C4-2B (cell line): ENCODE data around the gene C8A.

Experiments
- H3K27ac ChIP-seq: fragments of 450-650 bp; 2 replicates; pipeline ENCODE4 v1.5.1; 2017
- ZFX ChIP-seq: fragments of 450-650 bp; IDR thresholded peaks from 2 replicates; pipeline ENCODE4 v1.6.1; 2017
- TF ChIP-seq, protein P1 (sequence below): fragments of 450-650 bp; conservative IDR thresholded peaks from 2 replicates; pipeline ENCODE4 v1.5.1; 2017; ENCODE audit warnings: mild to moderate bottlenecking

C8A gene

GRCh38 chr1:56837244-56837939 is 17.2 kb upstream of the C8A start:
- TF ChIP-seq, protein P1, sequence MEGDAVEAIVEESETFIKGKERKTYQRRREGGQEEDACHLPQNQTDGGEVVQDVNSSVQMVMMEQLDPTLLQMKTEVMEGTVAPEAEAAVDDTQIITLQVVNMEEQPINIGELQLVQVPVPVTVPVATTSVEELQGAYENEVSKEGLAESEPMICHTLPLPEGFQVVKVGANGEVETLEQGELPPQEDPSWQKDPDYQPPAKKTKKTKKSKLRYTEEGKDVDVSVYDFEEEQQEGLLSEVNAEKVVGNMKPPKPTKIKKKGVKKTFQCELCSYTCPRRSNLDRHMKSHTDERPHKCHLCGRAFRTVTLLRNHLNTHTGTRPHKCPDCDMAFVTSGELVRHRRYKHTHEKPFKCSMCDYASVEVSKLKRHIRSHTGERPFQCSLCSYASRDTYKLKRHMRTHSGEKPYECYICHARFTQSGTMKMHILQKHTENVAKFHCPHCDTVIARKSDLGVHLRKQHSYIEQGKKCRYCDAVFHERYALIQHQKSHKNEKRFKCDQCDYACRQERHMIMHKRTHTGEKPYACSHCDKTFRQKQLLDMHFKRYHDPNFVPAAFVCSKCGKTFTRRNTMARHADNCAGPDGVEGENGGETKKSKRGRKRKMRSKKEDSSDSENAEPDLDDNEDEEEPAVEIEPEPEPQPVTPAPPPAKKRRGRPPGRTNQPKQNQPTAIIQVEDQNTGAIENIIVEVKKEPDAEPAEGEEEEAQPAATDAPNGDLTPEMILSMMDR, result no peak
- TF ChIP-seq ZFX, result no peak
- H3K27ac ChIP-seq, result no peak overlapping the region

DNA sequence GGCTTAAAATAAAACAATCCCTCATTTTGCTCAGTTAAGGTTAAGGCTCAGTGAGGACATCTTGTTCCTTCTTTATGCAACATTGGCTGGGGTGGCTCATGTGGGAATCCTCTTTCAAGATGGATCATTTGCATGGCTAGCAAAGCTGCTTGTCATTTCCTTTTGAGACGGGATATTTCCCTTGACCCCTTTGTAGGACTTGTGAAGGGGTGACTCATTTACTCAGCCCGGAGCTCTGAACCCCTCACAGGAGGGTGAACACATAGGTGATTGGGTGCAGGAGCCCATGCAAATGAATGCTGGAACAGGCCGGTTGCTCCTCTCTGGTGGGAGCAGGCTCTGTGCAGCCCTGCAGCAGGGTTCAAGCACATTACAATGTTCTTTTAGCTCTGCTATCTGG is 15.8 kb upstream of the C8A start:
- no peak for TF ChIP-seq ZFX
- TF ChIP-seq, protein P1, result no peak
- H3K27ac ChIP-seq, result no peak overlapping the region

- H3K27ac ChIP-seq, result no peak overlapping the region
- TF ChIP-seq, protein P1, result no peak
- no peak for TF ChIP-seq ZFX
Observed at GRCh38 chr1:56843544-56843943, 11.1 kb upstream of the C8A start.

DNA sequence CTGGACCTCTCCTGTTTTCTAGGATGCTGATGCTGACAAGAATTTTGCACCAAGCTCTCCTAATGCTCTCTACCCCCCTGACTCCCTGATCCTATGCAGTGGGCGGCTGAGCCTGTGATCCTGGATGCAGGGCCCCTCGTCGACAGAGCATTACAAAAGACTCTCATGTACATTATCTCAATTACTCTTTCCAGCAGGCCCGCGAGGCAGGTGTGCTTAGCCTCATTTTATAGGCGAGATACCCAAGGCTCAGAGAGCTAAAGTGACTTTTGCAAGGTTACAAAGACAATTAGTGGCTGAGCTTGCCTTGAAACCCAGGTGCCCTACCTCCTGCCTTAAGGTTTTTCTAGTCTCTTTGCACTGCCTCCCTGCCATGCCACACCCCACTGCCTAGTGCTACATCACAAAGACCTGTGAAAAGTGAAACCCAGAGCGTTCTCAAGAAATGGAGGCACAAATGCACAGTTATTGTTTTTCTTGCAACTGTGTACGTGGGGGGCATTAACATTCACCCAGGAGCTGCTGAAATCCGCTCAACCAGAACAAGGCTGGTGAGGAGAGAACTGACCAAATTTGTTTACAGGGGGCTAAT is 10.0 kb upstream of the C8A start:
- TF ChIP-seq ZFX, result no peak
- TF ChIP-seq, protein P1, result no peak

GRCh38 chr1:56845343-56845742 is 9.3 kb upstream of the C8A start:
- H3K27ac ChIP-seq, result no peak overlapping the region
- no peak for TF ChIP-seq ZFX
- TF ChIP-seq, protein P1, result no peak

More for the DNA sequence above, 10.0 kb upstream of the C8A start:
- H3K27ac ChIP-seq, result no peak overlapping the region

DNA sequence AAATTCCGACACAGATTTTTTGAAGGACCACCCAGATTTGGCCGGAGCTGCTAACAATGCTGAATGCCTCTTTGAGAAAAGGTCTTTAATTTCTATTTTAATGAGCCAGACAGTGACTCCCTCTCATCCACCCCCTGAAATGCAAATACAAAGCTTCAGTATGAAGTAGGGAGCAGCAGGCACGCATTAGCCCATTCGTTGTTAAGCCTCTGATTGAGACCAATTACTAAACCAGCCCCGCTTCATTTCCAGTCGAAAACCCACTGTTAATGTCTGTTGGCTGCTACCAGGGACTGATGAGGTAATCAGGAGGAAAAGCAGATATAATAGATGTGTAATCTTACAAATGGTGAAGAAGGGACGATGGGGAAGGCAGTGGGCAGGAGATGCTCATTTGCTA is 4.8 kb upstream of the C8A start:
- no peak for TF ChIP-seq ZFX
- TF ChIP-seq, protein P1, result no peak
- H3K27ac ChIP-seq, result no peak overlapping the region

GRCh38 chr1:56850411-56850810 is 4.2 kb upstream of the C8A start:
- no peak for TF ChIP-seq ZFX
- TF ChIP-seq, protein P1, result no peak
- no peak overlapping the region for H3K27ac ChIP-seq
